ENCODE results near the gene NTM. TPM values are rescaled to one million over a fixed set of nuclear protein-coding genes. Genes with fewer than 3 reads are reported as not detected.

NTM gene
- total and polyA plus RNA-seq, 2 donors (not counting 3 experiments of a cell fraction or from before 2014, with no cell fraction given): 1.00 to 1.1 TPM

DNA sequence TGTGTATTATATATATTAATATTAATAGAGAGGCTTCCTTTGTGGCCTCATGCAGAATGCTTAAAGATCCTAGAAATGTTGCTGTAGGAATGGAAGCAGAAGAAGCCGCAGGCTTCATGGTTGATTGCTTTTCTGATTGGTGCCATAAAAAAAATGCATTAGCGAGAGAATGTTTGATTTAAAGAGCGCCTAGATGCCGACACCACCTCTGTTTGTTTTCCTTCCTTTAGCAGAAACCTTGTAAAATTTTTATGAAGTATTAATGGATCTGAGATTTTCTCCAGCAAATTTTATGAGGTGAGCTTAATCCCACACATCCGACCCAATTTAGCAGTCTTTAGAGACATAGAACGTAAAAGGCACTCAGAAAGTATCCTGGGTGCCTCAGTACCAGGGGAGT, 587.5 kb downstream of the NTM start:
- FAIRE-seq (no peak), DNase-seq (ENCODE audit: low read depth, low spot score) (no peak)
- Histone ChIP-seq H3K79me2 (ENCODE audit: control insufficient read depth, insufficient read depth, low read length) (no peaks in the 10 kb centered on the region), H3K4me3 (replicated peaks in 1 of 3; ENCODE audit: insufficient read depth in 1 of 3, low read depth in 1 of 3, low read length in 3 of 3) (no peak overlapping the region), H3K4me2 (ENCODE audit: insufficient read depth, low read length) (no peak overlapping the region), H3K9ac (replicated peaks; ENCODE audit: extremely low read depth, insufficient read depth, low read length) (no peak overlapping the region), H2AFZ (ENCODE audit: low read depth, low read length) (no peak overlapping the region), H3K4me1 (ENCODE audit: control insufficient read depth, extremely low read depth, insufficient read depth, low read length) (no peaks in the 10 kb centered on the region), H4K20me1 (replicated peaks; ENCODE audit: control insufficient read depth, extremely low read depth, insufficient read depth, low read length) (no peaks in the 10 kb centered on the region), H3K9me3 (replicated peaks; ENCODE audit: control insufficient read depth, insufficient read depth, low read length) (no peaks in the 10 kb centered on the region), H3K9me1 (replicated peaks; ENCODE audit: control insufficient read depth, extremely low read depth, insufficient read depth, low read length) (no peaks in the 10 kb centered on the region), H3K27me3 (ENCODE audit: control insufficient read depth in 2 of 2, insufficient read depth in 2 of 2, low read length in 2 of 2) (no peaks in the 10 kb centered on the region), H3K27ac (ENCODE audit: insufficient read depth, low read depth, low read length) (no peak overlapping the region), H3K36me3 (ENCODE audit: control insufficient read depth in 2 of 2, extremely low read depth in 1 of 2, insufficient read depth in 2 of 2, low read length in 2 of 2) (no peaks in the 10 kb centered on the region)
- BruUV-seq (replicated peaks): no TSS peak
- intact Hi-C loops (cut with micrococcal nuclease): no loop called here
- CTCF ChIA-PET: no interaction called here
- dilution Hi-C loops (cut with MboI; ENCODE audit: extremely low pct_ligation_motif_present, low sequenced_read_pairs): no loop called here
- no peak for TF ChIP-seq FOS (IDR thresholded peaks at IDR 0.05; ENCODE audit: borderline replicate concordance, insufficient read depth, low read length)
- no peak for TF ChIP-seq EZH2 (IDR thresholded peaks at IDR 0.05; ENCODE audit: borderline replicate concordance, low read depth, low read length, severe bottlenecking)
- TF ChIP-seq CTCF (IDR thresholded peaks at IDR 0.05; ENCODE audit: extremely low read depth in 1 of 2, insufficient read depth in 1 of 2, low read depth in 1 of 2, low read length in 2 of 2): no peak
- TF ChIP-seq GATA2 (IDR thresholded peaks at IDR 0.05; ENCODE audit: insufficient read depth, insufficient read length, low read depth, low read length): no peak
- TF ChIP-seq JUN (IDR thresholded peaks at IDR 0.05; ENCODE audit: borderline replicate concordance, insufficient read depth, insufficient read length, low read depth): no peak
- no peak for TF ChIP-seq POLR2A (IDR thresholded peaks at IDR 0.05; ENCODE audit: low read depth, low read length)
- TF ChIP-seq MYC (IDR thresholded peaks at IDR 0.05; ENCODE audit: low read depth, low read length): no peak
- no peak for TF ChIP-seq MAX (IDR thresholded peaks at IDR 0.05; ENCODE audit: insufficient read depth, insufficient read length)
- no peak for TF ChIP-seq POLR2AphosphoS5 (IDR thresholded peaks at IDR 0.05; ENCODE audit: insufficient read depth, low read depth, low read length)
- POLR2A ChIA-PET: no interaction called here

All from endothelial cell of umbilical vein (primary cell).